DMS153 (cell line): ENCODE data around the gene CHM.

Experiments
- DNase-seq: peaks from one replicate; lab custom pipeline; 2025; lab: John Stamatoyannopoulos, UW

The CHM gene

DNA sequence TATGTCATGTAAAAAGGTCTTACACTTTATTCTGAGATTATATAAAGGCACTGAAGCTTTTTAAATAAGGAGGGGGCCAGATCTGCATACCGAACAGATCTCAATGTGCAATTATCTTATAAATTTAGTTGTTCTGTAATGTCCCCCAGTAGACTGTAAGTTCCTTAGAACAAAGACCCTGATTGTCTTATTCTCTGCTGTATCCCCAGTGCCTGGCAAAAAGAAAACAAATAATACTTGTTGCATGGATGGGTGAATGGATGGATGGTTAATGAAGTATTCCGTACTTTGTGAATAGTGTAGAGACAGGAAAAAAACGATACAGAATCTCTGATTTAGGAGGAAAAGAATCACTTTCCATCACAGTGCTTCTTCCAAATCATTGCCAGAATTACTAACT is 141.5 kb downstream of the CHM start:
- DNase-seq: no peak

DNA sequence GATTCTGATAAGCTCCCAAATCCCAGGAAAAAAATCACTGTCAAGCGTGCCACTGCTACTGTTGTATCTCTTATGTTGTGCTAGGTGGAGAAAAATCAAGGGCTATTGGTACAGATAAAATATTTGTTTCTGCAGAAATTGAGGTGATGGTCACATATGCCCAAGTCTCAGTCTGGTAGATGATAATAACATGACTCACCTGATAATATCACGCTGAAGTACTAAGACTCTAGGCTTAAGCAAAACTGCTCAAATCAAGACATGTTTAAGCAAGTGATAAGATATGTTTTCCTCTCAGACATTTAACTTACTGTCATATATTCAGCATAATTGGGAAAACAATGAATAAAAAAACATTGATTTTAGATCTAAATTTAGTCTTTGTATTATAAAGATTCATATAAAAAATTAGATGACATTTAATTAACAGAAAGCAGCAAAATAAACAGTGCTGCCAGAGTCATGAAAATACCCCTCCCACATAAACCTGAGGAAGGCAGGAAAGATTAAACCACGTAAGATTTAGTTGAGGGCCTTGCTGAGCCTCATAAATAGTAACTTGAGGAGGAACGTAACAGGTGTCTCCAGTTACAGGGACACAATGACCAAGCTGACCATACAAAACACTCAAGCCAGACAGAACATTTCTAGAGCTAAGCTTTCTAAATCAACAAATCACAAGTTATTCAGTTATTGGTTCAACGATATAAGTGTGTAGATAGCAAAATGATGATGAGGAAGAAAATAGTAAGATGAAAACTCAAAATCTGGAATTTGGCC is 143.5 kb downstream of the CHM start:
- no peak for DNase-seq

DNA sequence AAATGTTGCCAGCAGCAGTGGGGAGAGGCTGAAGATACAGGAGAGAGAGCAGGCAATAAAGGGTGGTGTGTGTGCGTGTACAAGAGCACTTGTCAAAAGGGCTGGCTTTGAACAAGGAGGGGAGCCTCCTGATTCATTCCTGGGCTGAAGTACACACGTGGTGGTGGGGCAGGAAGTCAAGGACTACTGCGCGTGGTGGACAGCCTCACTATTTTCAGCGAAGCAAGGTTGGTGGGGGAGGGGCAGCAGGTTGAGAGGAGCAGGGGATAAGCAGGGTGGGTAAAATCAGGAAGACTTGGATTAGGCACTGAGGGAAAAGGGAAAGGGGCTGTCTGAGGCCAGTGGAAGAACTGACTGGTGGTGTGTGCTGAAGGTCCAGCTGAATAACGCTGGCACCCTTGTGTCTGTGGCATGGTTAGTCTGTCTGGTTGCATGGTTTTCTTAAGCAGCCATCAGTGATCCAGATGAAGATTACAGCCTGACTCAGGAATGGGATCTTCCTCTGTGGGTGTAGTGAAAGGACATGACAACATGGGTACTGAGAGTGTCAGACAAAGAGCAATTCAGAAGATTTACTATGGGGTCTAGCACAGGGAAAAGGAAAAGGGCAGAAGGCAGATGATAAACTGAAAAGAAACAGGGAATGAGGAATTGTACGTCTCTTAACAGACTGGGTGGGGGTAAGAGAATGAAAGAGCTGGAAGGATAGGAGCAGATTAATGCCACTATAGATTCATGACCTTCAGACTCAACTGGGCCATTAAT is 149.8 kb downstream of the CHM start:
- no peak for DNase-seq

DNA sequence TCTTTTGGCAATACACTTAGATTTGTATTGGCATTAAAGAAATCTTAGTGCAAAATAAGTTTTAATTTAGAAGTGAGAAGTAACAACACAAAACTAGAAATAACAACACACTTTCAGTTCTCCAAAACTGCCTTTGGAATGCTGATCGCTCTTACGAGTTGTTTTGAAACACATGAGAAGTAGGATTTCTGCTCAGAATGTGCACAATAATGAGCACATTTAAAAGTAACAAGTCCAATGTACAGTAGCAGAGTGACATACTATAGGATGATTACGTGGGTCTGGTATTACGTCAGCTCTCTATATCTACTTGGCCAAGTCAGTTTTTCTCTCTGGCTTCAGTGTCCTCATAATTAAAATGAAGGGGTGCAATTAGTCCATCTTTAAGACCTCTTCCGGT is 164.8 kb downstream of the CHM start:
- no peak for DNase-seq

DNA sequence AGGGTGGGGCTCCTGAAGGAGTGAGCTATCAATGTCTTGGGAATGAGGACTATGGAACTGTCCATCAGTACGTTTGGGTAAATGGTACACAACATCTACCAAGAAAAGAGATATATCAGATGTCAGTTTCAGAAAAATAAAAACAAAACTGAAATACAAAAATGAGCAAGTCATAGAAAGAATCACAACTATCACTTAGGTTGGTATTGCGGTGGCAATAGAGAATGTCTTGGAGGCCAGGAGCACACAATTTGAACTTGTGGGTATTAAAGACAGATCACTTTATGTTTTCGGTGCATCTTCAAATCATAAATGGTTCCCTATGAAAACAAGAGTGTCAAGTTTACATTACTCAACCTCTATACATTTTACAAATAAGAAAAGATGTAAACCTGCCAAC is 176.8 kb downstream of the CHM start:
- DNase-seq: no peak

DNA sequence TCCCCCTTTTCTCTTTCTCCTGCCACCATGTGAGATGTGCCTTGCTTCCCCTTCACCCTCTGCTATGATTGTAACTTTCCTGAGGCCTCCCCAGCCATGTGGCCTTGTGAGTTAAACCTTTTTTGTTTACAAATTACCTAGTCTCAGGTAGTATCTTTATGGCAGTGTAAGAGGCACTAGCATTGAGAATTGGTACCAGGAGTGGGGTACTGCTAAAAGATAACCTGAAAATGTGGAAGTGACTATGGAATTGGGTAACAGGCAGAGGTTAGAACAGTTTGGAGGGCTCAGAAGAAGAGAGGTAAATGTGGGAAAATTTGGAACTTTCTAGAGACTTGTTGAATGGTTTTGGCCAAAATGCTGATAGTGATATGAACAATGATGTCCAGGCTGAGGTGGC is 182.0 kb downstream of the CHM start:
- no peak for DNase-seq

DNA sequence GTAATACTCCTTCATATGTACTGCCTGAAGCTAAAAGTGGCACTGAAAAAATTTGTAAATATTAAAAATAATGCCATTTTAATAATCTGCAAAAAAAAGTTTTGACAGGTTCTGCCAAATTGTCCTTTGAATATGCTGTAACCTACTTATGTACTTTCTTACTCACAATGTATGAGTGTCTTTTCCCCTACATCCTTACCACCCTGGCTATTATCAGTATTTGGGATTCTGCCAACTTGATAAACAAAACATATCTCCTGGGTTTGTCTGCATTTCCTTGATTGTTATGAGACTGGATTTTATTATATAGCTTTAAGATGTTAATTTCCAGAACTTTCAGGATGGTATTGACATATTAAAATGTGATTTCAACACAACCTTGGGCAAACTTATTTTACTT is 187.9 kb downstream of the CHM start:
- DNase-seq: no peak

DNA sequence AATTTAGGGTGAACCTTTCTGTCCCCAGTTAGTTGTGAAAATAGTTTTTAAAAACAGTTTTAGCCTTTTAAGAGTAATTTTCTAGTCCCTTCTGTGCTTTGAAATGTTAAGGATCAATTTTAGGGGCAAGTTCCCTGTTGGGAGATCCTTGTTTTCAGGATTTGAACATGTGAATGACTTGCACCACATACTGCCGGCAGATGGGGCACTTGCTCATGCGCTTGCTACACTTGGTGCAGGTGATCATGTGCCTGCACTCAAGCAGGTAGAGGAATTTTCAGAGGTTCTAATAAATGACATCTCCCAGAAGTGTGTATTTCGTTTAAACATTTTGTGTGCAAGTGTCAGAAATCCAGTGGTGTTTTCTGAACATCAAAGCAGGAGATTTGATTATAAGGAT is 195.9 kb downstream of the CHM start:
- no peak for DNase-seq

DNA sequence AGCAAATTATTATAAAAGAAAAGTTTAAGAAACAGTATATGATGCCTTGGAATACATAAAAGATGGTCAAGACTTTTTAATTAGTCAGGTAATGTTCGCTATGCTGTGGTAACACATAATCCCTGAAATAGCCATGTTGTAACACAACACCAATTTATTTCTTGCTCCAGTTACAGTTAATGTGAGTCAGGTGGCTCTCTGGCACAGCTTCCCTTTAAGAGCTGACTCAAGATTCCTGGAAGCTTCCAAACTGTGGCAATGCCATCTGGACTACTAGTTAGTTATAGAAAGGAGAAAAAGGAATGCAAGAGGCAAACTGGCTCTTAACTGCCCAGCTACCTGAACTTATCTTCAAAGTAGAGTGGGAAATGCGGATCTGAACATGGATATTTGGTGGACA is 210.5 kb downstream of the CHM start:
- no peak for DNase-seq

DNA sequence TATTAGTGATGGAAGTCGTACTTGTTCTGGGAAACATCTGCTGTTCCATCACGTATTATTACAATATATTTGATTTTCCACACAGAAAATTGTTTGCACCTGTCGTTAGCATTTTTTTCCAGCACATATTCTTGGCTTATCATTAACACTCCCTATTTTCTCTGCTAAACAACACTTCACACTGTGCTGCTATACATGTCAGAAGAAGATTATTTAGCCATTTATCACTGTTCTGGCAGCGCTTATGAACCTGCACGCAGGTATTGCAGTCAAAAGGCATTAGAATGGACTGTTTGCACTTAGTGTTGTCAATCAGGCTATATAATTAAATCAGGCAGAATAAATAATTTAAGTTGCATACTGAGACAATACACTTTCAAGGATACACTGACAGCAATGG is 218.6 kb downstream of the CHM start:
- peak; percentile 70 for DNase-seq

DNA sequence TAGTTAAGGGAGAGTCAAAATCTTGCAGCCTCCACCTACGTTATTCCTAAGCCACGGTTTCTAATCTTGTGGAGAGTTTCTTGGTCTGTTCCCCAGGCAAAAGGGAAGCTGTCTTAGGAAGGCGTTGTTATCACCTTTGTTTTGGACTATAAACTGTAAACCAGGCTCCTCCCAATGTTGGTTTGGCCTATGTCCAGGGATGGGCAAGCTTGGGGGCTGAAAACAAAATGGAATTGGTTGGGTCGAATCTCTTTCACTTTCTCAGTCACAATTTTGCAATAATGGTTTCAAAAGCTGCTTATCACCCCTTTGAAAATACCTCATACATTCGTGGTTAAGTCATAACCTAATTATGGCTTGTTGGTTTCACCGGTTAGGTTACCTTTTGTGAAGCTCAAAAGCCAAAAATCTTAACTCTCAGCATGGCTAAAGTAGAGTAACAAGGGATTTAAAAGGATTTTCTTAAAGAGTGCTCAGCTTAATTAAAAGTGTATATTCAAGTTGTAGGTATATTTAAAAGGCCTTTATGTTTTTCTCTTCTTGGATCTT is 232.1 kb downstream of the CHM start:
- no peak for DNase-seq
